DMS 273 (cell line): Measurements from ENCODE around the gene CPXM2.

Source experiments
- DNase-seq: peaks from one replicate; lab custom pipeline; 2025; ENCODE audit not compliant: unreplicated experiment; lab: John Stamatoyannopoulos, UW

CPXM2 gene

DNA sequence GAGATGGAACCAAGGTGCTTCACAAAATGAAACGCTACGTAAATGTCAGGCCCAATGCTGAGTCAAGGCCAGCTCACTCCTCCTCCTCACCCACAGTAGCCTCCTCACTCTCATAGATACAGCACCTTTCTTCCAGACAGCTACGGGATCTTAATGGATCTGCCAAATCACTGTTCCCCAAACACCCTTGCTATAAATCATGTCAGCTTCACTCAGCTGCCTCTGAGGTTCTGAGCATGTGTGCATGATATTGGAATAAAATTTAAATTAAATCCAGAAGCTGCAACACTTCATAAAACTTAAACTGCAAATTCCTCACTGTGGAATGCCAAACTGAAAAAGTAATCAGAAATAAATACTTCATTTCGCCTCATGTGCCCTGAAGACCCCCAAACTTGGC lies 14.7 kb upstream of the CPXM2 start:
- DNase-seq = no peak

DNA sequence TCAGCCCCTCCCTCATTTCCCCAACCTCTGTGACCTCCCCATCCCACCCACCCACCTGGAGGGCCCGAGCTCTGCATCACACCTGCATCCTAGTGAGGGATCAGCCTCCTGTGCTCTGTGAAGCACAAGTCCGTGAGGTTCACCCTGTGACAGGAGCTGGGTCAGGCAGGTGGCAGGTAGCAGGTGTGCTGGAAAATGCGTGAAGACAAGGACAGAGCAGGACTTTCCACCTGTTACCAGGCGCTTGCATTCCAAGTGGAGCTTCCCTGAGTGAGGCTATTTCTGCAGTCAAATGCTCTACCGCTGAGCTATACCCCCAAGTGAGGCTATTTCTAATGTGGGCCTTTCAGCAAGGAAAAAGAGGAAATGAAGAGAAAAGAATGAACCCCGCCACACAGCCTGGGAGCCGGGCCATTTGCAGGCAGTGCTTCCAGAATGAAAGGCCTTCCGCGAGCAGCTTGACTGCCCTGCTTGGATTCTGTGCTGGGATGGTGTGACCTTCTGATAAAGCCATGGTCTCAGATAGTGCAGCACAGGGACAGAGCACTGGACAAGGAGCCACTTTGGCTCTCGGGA lies 13.3 kb upstream of the CPXM2 start:
- DNase-seq = no peak

DNA sequence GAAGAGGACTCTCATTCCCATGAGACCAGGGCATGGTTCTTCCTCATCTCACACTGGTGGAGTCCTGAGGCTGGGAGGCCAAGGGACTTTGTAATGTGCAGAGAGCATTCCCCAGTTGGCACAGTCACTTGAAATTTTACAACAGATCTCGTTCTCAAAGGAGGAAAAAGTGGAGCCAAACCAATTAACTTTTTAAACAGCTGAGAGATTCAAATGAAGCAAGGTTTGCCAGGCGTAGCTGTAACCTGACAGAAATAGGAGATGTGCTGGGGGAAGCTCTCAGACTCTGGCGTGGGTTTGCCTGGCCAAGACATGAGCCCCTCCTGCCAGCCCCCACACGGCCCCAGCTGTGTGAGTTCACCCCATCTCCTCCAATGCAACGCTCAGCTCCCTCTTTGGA lies 12.0 kb upstream of the CPXM2 start:
- no peak for DNase-seq

DNA sequence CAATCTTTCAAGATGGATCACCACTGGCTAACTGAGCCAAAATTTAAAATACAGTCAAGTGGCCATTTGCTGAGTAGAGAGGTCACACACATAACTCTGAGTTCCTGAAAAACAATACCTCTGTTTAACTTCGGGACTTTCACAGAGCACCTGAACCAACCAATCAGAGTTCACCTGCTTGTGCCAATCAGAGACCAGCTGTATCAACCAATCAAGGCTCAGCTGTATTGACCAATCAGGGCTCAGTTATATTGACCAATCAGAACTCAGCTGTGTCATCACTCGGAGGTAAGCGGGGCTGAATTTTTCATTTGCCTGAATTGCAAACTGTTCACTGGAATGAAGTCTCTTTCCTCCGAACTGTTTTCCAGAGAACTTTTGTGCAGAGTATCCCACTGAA lies 10.0 kb upstream of the CPXM2 start:
- DNase-seq = no peak

DNA sequence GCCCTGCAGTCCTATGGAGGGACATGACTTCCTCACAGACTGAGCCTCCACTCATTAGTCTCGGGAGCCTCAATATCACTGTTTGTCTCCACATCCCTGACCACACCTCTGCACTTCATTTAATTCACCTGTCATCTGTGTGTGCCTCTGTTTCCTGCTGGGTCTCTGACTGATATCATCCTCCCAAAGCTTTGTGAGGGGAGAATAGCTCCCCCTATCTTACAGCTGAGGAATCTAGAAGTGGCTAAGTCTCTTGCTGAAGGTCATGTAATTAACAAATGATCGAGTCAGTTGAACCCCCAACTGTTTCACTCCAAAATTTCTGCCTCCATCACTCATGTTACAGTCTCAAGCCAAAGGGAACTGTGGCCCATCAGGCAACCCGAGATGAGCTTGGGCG lies 5.5 kb upstream of the CPXM2 start:
- DNase-seq = no peak

DNA sequence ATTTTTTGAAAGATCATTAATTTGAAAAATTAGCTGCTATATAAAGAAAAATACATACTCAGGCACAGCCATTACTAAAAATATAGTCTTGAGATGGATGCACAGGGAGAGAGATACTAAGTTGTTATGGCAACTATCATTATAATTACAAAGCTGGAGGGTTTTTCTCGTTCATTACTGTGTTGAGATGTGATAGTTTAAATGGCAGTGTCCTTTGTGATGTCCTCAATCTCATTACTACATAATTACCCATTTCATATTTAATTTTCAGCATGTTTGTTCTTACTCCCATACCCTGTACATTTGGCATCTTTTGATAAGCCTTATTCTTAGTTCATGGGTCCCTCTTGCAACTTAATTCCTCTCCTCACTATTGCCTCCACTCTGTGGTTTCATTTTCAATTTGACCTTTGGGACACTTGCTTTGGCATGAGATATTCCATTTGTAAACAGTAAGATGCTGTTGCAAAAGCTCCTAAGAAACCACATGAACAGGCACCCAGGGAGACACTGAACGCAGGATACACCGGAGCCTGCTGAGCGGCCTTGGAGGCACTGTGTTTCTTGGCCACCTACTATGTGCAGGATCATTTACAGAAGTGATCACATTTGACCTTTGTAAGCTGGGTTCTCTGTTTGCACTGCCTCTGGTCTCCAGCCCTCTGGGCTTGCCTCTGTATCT lies 4.8 kb upstream of the CPXM2 start:
- no peak for DNase-seq

DNA sequence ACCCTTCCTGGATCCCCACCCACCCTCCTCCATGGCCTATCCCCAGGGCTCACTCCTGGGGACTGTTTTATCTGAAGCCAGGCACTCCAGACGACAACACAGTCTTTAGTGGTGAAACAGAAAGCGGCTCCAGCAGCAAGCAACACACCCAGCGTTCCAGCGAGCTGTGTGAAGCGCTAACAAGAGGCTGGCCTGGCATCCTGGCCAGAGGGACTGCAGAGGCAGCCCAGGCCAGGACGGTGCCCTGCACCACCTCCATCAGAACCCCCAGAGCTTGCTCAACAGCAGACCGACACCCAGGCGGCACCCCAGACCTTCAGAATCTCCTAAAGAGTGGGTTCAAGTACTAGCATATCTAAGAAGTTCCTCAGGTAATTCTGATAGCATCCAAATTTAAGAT lies 2.0 kb upstream of the CPXM2 start:
- no peak for DNase-seq

DNA sequence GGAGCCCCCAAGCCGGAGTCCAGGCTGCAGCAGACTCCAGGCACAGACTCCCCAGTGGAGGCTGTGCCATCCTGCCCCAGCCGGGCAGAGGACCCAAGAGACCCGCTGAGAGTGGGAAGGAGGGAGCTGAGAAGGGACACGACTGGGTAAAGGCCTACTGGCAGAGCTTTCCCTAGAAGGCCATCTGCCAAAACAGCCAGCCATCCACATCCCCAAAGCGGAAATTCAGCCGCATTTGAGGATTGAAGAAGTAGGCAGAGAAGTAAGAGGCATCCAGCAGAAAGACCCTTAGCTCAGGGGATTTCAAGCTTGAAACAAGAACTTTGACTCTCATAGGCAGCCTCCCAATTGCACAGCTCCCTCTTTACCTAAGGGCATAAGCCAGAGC lies 857 bp downstream of the CPXM2 start:
- DNase-seq = no peak

DNA sequence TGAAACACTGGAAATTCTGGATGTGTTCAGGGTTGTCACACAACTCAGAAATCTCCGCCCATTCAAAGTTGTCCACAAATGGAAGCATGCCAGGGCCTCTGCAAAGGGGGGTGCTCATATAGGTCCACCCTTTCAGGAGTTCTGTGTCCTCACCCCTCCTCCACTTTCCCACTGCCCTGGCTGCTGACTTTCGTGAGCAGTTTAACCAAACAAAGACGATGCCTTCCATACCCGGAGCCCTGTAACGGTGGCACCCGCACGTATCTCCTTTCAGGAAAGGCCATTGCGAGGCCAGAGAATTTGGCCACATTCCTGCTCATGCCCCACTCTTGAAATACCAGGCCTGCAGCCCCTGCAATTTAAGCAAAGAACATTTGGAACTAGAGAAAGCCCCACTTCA lies 1.4 kb downstream of the CPXM2 start:
- DNase-seq = no peak

DNA sequence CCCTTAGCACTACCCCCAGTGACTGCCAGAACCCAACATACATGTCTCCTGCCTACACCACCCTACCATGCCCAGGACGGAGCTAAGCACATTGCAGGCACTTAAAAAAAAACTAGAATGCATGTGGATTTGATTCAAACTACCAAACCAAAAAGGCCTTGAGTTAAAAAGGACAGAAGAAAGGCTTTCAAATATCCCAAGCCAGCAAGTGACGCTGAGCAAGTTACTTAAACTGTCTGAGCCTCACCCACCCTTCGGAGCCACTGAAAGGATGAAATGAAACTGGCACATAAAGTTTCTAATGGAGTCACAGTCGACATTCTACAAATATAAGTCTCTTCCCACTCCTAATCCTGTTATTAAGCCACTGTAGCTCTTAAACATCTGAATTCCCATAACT lies 1.8 kb downstream of the CPXM2 start:
- DNase-seq = no peak

DNA sequence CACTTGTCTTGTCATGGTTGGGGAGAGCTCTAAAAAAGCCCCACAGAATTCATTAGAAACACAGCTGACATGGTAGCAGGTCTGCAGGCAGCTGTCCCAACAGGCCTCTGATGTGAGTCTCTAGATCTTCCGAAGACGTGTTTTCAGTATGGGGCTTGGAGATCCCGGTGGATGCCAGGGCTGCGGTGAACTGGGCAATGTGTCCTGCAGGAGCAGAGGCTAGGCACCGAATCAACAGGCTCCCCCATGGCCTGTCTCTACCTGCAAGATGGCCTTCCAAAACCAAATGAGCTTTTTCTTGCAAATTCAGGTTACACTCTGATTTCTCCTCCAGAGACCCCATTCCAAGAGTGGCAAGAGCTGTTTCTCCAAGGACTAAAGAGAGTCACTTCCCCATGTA lies 2.9 kb downstream of the CPXM2 start:
- no peak for DNase-seq

DNA sequence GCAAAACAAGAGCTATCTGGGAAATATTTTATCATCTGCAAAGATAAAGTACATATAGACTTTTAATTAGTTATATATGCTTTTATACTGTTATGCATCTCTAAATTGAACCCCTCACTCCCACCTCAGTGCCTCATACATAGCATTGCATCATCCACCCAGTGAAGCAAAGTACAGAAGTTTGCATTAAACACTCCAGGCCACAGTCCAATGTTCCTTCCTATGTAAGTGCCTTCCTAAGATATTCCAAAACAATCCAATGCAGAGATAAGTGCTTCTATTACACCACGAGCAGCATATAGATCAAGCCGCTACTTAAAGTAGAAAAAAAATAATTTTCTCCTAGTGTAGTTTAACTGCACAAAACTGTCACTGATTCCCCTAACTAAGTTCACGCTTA lies 3.4 kb downstream of the CPXM2 start:
- DNase-seq = no peak

DNA sequence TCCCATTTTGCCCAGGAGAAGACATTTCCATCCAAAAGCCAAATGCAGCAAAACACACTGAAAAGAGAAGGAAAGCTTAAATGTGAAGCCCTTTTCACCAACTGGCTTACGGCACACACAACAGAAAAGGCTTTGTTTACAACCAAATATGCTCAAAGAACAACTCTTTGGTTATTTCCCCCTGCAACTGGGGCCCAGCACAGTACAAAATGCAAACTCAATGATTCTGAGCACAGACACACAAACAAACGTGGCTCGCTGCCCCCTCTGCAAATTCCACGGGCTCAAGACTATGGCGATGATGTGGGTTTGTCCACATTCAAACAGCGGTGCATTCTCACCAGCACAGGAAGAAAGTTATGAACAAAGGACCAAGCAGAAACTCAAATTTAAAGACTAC lies 5.3 kb downstream of the CPXM2 start:
- DNase-seq = no peak

DNA sequence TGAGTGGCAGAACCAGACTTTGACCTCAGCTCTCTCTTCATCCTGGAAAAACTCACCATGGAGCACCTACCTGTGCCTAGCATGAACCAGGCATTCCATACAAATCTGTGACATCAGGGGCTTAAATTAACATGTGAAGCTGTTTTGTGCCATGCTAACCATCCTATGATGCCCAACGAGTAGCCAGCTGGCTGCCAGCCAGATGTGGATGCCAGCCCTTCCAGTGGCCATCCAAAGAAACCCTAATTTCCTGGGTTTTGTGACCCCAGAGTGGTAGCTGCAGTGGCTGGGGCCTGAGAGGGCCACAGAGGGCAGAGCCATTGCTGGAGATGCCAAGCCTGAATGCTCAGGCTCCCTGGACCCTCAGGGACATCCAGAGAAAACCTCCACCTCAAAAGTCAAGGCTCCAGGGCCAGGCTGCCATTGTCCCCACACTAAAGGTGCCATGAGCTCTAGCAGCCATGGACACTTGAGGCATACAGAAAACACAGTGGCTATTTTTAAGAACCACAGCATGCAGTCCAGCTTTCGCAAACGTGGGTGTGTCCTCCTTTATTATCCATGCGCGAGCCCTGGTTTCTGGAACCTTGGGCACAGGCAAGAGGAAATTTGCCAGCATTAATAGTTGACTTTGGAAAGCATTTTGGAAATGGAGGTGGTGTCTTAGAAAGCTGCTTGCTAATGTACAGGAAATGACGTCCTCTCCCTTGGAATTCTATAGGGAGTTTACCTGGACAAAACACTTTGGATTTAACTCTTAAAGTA lies 6.0 kb downstream of the CPXM2 start:
- DNase-seq = no peak

DNA sequence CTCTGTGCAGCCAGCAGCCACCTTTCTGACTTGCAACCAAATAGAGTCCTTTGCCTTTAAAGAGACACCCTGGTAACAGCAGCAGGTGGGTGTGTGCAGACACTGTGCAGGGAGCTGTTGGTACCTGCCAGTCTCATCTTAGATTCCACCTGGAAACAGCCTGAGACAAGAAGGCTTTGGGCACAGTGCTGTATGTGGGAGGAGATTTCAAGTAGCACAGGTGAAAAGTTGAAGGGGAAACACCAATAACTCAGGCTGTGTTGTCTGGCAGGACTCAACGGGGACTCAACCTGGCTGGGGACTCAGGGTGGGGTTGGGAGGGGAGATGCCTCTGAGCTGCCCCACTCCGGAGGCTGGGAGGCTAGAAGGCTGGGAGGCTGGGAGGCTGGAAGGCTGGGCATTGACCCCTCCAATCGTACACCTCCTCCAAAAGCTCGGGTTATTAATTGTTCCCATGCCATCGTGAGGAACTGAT lies 6.7 kb downstream of the CPXM2 start:
- no peak for DNase-seq

DNA sequence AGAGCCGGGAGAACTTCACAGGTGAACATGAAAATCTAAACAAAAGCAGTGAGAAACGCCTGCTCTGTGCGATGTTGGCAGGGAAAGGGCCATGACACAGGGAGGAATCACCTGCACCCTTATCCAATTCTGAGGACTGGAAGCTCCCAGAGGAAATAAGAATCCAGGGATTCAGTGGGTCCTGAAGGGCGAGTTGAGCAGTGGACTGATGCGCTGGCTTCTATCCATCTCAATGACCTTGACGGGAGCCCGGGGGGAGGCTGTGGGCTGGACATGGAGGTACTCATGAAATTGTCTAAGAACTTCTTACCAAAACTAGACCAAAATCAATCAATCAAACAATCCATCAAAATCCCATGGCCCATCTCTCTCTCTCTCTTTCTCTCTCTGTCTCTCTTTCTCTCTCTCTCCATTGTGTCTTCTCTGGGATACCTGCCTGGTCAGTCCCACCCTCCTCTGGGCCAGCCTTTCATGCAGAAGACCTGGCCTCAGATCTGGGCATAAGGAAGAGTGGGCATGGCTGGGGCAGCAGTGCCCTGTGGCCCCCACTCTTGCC lies 7.2 kb downstream of the CPXM2 start:
- DNase-seq = no peak

DNA sequence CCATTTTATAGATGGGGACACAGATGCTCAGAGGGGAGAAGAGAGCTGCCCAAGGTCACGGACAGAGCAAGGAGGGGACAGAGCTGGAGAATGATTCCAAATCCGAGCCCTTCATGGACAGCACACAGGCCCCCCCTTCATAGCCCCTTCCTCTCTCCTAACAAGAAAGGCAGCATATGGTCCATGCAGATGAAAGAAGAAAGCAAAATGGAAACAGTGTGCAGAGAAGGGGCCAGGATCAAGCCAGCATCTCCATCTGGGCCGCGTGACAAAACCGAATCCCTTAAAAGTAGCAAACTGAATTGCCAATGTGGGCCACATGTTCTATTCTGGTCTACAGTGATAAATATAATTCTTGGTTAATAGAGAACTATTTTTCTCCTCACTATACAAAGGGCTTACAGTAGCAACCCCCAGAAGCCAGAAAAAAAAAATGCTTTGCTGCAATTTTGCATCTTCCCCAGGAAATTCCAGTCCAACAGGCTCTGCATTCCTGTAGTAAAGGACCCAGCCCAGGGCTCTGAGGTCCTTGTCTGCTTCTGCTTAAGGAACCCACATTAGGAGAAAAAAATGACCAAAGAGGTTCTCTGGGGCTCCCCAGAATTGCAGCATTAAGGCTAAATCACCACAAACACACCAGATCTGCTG lies 7.8 kb downstream of the CPXM2 start:
- no peak for DNase-seq

DNA sequence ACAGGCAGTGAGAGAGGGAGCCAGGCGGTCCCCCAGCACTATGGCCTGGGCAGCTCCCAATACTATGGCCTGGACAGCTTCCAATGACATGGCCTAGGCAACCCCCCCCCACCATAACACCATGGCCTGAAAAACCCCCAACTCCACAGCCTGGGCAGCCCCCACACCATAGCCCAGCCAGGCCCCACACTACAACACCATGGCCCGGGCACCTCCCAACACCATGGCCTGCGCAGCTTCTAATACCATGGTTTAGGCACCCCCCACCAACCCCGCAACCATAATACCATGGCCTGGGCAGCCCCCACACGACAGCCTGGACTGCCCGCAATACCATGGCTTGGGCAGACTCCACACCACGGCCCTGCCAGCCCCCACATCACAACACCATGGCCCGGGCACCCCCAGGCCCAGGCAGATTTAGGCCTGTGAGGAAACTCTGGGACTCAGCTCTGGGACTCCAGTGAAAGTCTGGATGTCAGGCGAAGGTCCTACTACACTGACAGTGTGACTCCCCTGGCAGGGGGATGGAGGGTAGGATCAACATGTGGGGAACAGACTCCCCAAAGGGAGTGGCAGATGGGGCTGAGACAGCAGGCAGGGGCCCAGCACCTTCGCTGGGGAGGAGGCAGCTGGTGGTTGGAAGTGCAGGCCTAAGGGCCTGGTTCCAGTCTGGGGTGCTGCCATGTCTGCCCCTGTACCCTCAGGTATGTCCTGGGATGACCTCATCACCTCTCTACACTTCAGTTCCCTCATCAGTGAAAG lies 8.7 kb downstream of the CPXM2 start:
- no peak for DNase-seq

DNA sequence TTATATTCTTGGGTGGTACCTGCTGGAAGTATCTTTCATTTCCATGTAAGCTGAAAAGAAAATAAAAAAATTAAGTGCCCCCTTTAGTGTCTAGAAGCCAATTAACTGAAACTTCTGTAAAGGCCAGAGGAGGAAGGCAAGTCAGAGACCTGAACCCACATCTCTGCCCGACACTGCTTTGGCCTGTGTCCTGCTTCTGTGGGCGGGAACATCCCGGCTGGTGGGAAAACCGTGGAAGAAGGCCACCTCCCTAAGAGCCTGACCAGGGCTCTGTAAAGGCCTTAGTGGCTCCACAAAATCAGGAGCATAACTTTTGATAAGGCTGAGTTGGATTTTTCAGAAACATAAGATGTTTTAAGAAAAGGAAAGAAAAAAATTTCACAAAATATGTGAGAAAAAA lies 9.4 kb downstream of the CPXM2 start:
- DNase-seq = no peak

DNA sequence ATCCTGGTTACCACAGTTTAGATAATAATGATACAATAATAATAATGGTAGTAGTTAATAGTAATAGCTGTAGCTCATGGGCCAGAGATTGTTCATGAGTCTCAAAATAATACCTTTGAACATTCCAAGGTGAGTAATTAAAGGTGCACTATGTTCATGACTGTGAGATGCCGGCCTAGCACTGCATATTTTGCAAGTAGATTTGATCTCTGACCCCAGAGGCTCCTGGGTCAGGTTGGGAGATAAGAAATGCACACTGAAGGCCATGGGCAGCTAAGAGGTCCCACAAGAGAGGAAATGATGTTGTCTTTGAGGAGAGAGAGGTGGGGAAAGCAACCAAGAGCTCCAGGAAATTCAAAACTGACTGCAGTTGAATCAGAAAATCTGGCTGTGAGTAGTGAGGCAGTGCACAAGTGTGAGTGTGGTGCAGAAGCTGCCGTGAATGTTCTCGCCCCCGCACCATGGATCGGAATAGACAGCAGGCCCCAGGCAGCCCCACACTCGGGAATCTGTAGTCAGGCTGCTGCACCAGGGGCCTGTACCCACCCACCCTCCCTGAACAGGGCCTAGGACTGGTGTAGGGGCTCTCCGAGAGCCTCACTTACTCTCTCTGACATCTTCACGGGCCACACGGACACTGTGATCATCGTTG lies 11.9 kb downstream of the CPXM2 start:
- no peak for DNase-seq
